Mesenchymal stem cell (in vitro differentiated cells and primary cell): Measurements from ENCODE around the gene TMEM9B.
A peak's percentile ranks its signal among the peaks of the same experiment; 100 is the strongest.

Experiments used
- DNase-seq: peaks from one replicate; pipeline ENCODE4 v3.0.0-alpha.2; 2013
- H2AFZ ChIP-seq: one replicate; pipeline ENCODE4 v1.6.1; 2013; ENCODE audit warnings: low read depth, mild to moderate bottlenecking, control low read depth, inconsistent platforms, low read length, moderate library complexity
- H2AK5ac ChIP-seq: 2 replicates; pipeline ENCODE4 v1.6.1; 2013; ENCODE audit warnings: low read length, moderate library complexity, mild to moderate bottlenecking, inconsistent platforms; ENCODE audit not compliant: severe bottlenecking
- H2BK120ac ChIP-seq: one replicate; pipeline ENCODE4 v1.6.1; 2013; ENCODE audit warnings: low read depth, mild to moderate bottlenecking, inconsistent platforms, low read length, moderate library complexity
- H2BK12ac ChIP-seq, 2 experiments: one replicate each; pipeline ENCODE4 v1.6.1; 2013; ENCODE audit warnings: inconsistent platforms in 2 of 2, low read length in 2 of 2, mild to moderate bottlenecking in 2 of 2, moderate library complexity in 2 of 2, control low read depth in 1 of 2
- H2BK15ac ChIP-seq: one replicate; pipeline ENCODE4 v1.6.1; 2013; ENCODE audit warnings: mild to moderate bottlenecking, low read depth, inconsistent platforms; ENCODE audit not compliant: poor library complexity, severe bottlenecking
- H2BK5ac ChIP-seq: 2 replicates; pipeline ENCODE4 v1.6.1; 2013; ENCODE audit warnings: low read depth, mild to moderate bottlenecking, low read length, control low read depth, inconsistent platforms; ENCODE audit not compliant: poor library complexity, severe bottlenecking
- H3K14ac ChIP-seq, 2 experiments: one replicate each; pipeline ENCODE4 v1.6.1; 2013; ENCODE audit warnings: inconsistent platforms in 2 of 2, low read length in 2 of 2, control low read depth in 1 of 2, mild to moderate bottlenecking in 1 of 2, moderate library complexity in 1 of 2
- H3K18ac ChIP-seq, 2 experiments: one replicate each; pipeline ENCODE4 v1.6.1; 2013; ENCODE audit warnings: inconsistent platforms in 2 of 2, low read length in 2 of 2, control low read depth in 1 of 2, low read depth in 1 of 2, mild to moderate bottlenecking in 1 of 2
- H3K23ac ChIP-seq, 2 experiments: one replicate each; pipeline ENCODE4 v1.6.1; 2013; ENCODE audit warnings: inconsistent platforms in 2 of 2, low read length in 2 of 2, mild to moderate bottlenecking in 2 of 2, moderate library complexity in 2 of 2, control low read depth in 1 of 2
- H3K27ac ChIP-seq: 2 replicates; pipeline ENCODE4 v1.5.1; 2013; ENCODE audit warnings: mild to moderate bottlenecking, moderate library complexity, low read length, control low read depth, inconsistent platforms; ENCODE audit not compliant: poor library complexity, severe bottlenecking
- H3K27me3 ChIP-seq, 2 experiments: 2 replicates each; pipeline versions ENCODE4 v1.6.1 to v1.7.0; 2013; ENCODE audit warnings: low read length in 2 of 2, mild to moderate bottlenecking in 2 of 2, moderate library complexity in 2 of 2, control low read depth in 1 of 2, inconsistent platforms in 1 of 2; ENCODE audit not compliant: control insufficient read depth in 1 of 2, insufficient read depth in 1 of 2
- H3K36me3 ChIP-seq, 2 experiments: 2 replicates each; pipeline versions ENCODE4 v1.6.1 to v1.7.0; 2013; ENCODE audit warnings: low read length in 2 of 2, control low read depth in 1 of 2, inconsistent platforms in 1 of 2, low read depth in 1 of 2, mild to moderate bottlenecking in 1 of 2; ENCODE audit not compliant: insufficient read depth in 2 of 2, control insufficient read depth in 1 of 2
- H3K4ac ChIP-seq, 2 experiments: one replicate each; pipeline ENCODE4 v1.6.1; 2013; ENCODE audit warnings: inconsistent platforms in 2 of 2, low read length in 2 of 2, mild to moderate bottlenecking in 2 of 2, moderate library complexity in 2 of 2, control low read depth in 1 of 2, low read depth in 1 of 2
- H3K4me1 ChIP-seq: 2 replicates; pipeline ENCODE4 v1.6.1; 2013; ENCODE audit warnings: low read depth, low read length, control low read depth; ENCODE audit not compliant: control insufficient read depth, insufficient read depth
- H3K4me2 ChIP-seq: 2 replicates; pipeline ENCODE4 v1.6.1; 2013; ENCODE audit warnings: low read length, mild to moderate bottlenecking, inconsistent platforms; ENCODE audit not compliant: poor library complexity, severe bottlenecking
- H3K4me3 ChIP-seq, 2 experiments: 2 replicates each; pipeline versions ENCODE4 v1.5.1 to v1.7.0; 2013; ENCODE audit warnings: low read length in 2 of 2, mild to moderate bottlenecking in 2 of 2, control low read depth in 1 of 2, low read depth in 1 of 2; ENCODE audit not compliant: insufficient read depth in 1 of 2
- H3K79me1 ChIP-seq: replicated peaks from 2 replicates; pipeline ENCODE4 v1.6.1; 2013; ENCODE audit warnings: mild to moderate bottlenecking, control low read depth, low read length, inconsistent platforms; ENCODE audit not compliant: poor library complexity, severe bottlenecking
- H3K9ac ChIP-seq: 2 replicates; pipeline ENCODE4 v1.7.0; 2013; ENCODE audit warnings: mild to moderate bottlenecking, low read length, moderate library complexity
- H3K9me3 ChIP-seq: 2 replicates; pipeline ENCODE4 v1.7.0; 2013; ENCODE audit warnings: mild to moderate bottlenecking, low read length; ENCODE audit not compliant: control insufficient read depth
- H4K8ac ChIP-seq: one replicate; pipeline ENCODE4 v1.6.1; 2013; ENCODE audit warnings: inconsistent platforms, mild to moderate bottlenecking, low read length, moderate library complexity
- H4K91ac ChIP-seq: one replicate; pipeline ENCODE4 v1.6.1; 2013; ENCODE audit warnings: mild to moderate bottlenecking, low read length, inconsistent platforms
- WGBS: methylation state at CpG from one replicate; pipeline ENCODE4 v1.1.7; 2013; ENCODE audit warnings: mixed read lengths; 5-methylcytosine and 5-hydroxymethylcytosine counted together

Gene TMEM9B

GRCh38 chr11:8925711-8926110 is 38.5 kb downstream of the TMEM9B start:
- H3K27me3 ChIP-seq: no peaks in the 10 kb centered on the region
- H2BK120ac ChIP-seq: no peak overlapping the region
- H3K4me2 ChIP-seq: no peak overlapping the region
- WGBS: 100% methylated on average over 5 of the region's 5 CpGs
- peaks cover 2% of the 10 kb centered on the region for H3K4me1 ChIP-seq
- no peaks in the 10 kb centered on the region for H3K79me1 ChIP-seq
- H3K14ac ChIP-seq: no peak overlapping the region
- H2AFZ ChIP-seq: no peak overlapping the region
- H3K4ac ChIP-seq: no peak overlapping the region
- no peak for DNase-seq
- no peaks in the 10 kb centered on the region for H3K9me3 ChIP-seq
- no peak overlapping the region for H2BK15ac ChIP-seq
- H4K8ac ChIP-seq: no peak overlapping the region
- no peak overlapping the region for H3K27ac ChIP-seq
- no peak overlapping the region for H4K91ac ChIP-seq
- H3K18ac ChIP-seq: no peak overlapping the region
- no peak overlapping the region for H3K23ac ChIP-seq
- no peak overlapping the region for H3K4me3 ChIP-seq
- no peak overlapping the region for H2AK5ac ChIP-seq
- no peak overlapping the region for H3K9ac ChIP-seq
- no peak overlapping the region for H2BK12ac ChIP-seq
- peaks cover 25 to 40% of the 10 kb centered on the region in 2 experiments for H3K36me3 ChIP-seq
- H2BK5ac ChIP-seq: no peak overlapping the region

- H3K18ac ChIP-seq: no peak overlapping the region
- no peak overlapping the region for H2BK120ac ChIP-seq
- no peak overlapping the region for H4K8ac ChIP-seq
- no peak overlapping the region for H3K4ac ChIP-seq
- no peaks in the 10 kb centered on the region for H3K27me3 ChIP-seq
- no peak for DNase-seq
- no peak overlapping the region for H2AK5ac ChIP-seq
- no peak overlapping the region for H2BK5ac ChIP-seq
- H2AFZ ChIP-seq: no peak overlapping the region
- peaks cover 34 to 68% of the 10 kb centered on the region in 2 experiments for H3K36me3 ChIP-seq
- no peak overlapping the region for H3K4me3 ChIP-seq
- peaks cover 3% of the 10 kb centered on the region for H3K79me1 ChIP-seq
- no peaks in the 10 kb centered on the region for H3K9me3 ChIP-seq
- H4K91ac ChIP-seq: no peak overlapping the region
- H3K9ac ChIP-seq: no peak overlapping the region
- WGBS: 100% methylated on average over 4 of the region's 5 CpGs
- no peak overlapping the region for H3K27ac ChIP-seq
- no peak overlapping the region for H2BK15ac ChIP-seq
- no peak overlapping the region for H3K14ac ChIP-seq
- no peak overlapping the region for H3K4me2 ChIP-seq
- peaks cover 3% of the 10 kb centered on the region for H3K4me1 ChIP-seq
- H2BK12ac ChIP-seq: no peak overlapping the region
- H3K23ac ChIP-seq: no peak overlapping the region
These were observed 41.6 kb downstream of the TMEM9B start for GRCh38 chr11:8922691-8923090.

GRCh38 chr11:8917157-8917825 is 47.0 kb downstream of the TMEM9B start:
- H4K8ac ChIP-seq: no peak overlapping the region
- no peak overlapping the region for H3K14ac ChIP-seq
- no peak overlapping the region for H2AK5ac ChIP-seq
- H4K91ac ChIP-seq: no peak overlapping the region
- no peak overlapping the region for H3K23ac ChIP-seq
- H3K4me2 ChIP-seq: peak overlapping the region; percentile 49
- peaks cover 7% of the 10 kb centered on the region for H3K79me1 ChIP-seq
- H3K9ac ChIP-seq: peak overlapping the region; percentile 75
- H3K4ac ChIP-seq: peak overlapping the region in 1 of 2 experiments; percentile 73
- H3K36me3 ChIP-seq: peaks cover 16 to 76% of the 10 kb centered on the region in 2 experiments
- H2AFZ ChIP-seq: no peak overlapping the region
- peak overlapping the region; percentile 98 for H3K27ac ChIP-seq
- H2BK15ac ChIP-seq: no peak overlapping the region
- H2BK5ac ChIP-seq: peak overlapping the region; percentile 48
- H3K27me3 ChIP-seq: no peaks in the 10 kb centered on the region
- H3K9me3 ChIP-seq: no peaks in the 10 kb centered on the region
- H3K4me3 ChIP-seq: peak overlapping the region in 1 of 2 experiments; percentile 45
- no peak overlapping the region for H2BK120ac ChIP-seq
- 26% methylated on average over 4 of the region's 5 CpGs for WGBS
- no peak overlapping the region for H3K18ac ChIP-seq
- H3K4me1 ChIP-seq: peaks cover 10% of the 10 kb centered on the region
- H2BK12ac ChIP-seq: peak overlapping the region in 1 of 2 experiments; percentile 38
- peak; percentile 77 for DNase-seq

- no peak overlapping the region for H2BK120ac ChIP-seq
- no peaks in the 10 kb centered on the region for H3K9me3 ChIP-seq
- no peak overlapping the region for H3K23ac ChIP-seq
- H3K79me1 ChIP-seq: peaks cover 6% of the 10 kb centered on the region
- WGBS: 92% methylated on average over 4 of the region's 4 CpGs
- H3K4me3 ChIP-seq: peak overlapping the region in 1 of 2 experiments; percentile 57
- peak overlapping the region in 1 of 2 experiments; percentile 49 for H2BK12ac ChIP-seq
- no peak overlapping the region for H4K91ac ChIP-seq
- DNase-seq: no peak
- no peak overlapping the region for H4K8ac ChIP-seq
- no peak overlapping the region for H2AFZ ChIP-seq
- no peak overlapping the region for H2BK15ac ChIP-seq
- peaks cover 16% of the 10 kb centered on the region for H3K4me1 ChIP-seq
- no peak overlapping the region for H2BK5ac ChIP-seq
- H3K18ac ChIP-seq: no peak overlapping the region
- H3K36me3 ChIP-seq: peaks cover 3 to 50% of the 10 kb centered on the region in 2 experiments
- H3K27me3 ChIP-seq: no peaks in the 10 kb centered on the region
- H3K9ac ChIP-seq: peak overlapping the region; percentile 84
- no peak overlapping the region for H2AK5ac ChIP-seq
- no peak overlapping the region for H3K27ac ChIP-seq
- no peak overlapping the region for H3K4ac ChIP-seq
- no peak overlapping the region for H3K4me2 ChIP-seq
- no peak overlapping the region for H3K14ac ChIP-seq
These were observed 49.6 kb downstream of the TMEM9B start for GRCh38 chr11:8914661-8915018.
